ENCODE measurements around the gene CBLB.

The CBLB gene

DNA sequence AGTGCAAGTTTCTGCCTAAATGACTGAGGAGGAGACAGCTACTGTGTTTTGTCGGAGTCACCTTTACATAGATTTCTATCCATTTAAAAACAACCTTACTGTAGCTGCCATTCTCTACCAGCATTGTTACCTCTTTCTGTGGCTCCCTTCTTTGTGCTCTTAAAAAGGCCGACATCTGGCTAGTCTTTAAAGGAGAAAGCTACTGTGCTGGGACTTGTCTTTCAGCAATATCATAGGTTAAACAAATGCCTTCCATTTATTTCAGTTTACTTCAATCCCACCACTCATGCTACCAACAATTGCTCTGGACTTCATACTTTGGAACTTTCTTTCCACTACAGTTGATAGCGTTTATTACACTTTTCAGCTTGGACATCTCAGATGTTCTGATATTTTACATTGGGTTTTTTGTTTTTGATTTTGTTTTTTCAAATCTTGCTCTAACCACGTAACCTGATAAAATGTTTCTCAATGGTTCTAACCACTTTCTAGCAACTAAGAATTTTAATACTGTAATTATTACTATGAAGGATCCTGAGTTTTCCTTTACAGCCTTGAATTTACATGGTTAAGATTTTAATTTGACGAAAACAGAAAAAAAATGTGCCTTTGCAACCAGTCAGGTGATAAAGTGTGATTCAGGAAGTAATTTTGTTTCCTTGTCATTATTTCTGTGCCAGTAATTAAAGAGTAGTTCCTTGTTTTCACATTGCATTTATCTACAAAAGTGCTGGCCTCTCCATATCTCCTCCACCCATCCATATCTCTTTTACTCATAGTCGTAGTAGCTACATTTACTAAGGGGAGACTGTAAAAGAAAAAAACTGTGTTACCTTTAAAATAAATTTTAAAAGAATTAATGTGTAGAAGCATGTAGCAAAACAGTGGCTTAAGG is 1.3 kb upstream of the CBLB start:
- DNase-seq: no peak

DNA sequence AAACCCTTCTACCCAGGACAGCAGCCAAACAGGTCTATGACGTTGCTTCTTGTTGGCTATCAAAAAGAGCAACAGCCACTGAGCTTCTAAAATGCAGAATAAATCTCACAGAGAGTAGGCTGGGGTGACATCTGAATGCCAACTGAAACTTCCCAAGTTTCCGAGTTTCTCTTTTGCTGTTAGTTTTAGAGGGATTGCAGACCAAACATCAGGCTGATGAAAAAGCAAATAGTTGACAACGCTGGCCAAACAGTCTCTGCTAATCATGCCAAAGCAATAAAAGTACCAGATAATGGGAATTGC is 670 bp upstream of the CBLB start:
- no peak for DNase-seq

DNA sequence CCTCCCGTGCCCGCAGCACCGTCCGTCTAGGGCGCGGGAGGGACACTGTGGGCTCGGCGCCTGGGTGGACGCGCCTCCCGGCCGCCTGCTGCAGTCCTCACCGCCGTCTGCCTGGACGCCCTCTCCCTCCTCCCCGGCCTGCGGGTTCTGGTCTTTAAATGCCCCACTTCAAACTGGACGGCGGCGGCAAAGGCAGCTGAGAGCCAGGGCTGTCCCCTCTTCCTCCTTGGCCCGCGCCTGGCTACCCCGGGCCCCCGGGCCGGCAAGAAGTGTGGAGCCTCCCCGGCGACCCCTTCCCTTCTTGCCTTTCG is 426 bp downstream of the CBLB start:
- DNase-seq: no peak

DNA sequence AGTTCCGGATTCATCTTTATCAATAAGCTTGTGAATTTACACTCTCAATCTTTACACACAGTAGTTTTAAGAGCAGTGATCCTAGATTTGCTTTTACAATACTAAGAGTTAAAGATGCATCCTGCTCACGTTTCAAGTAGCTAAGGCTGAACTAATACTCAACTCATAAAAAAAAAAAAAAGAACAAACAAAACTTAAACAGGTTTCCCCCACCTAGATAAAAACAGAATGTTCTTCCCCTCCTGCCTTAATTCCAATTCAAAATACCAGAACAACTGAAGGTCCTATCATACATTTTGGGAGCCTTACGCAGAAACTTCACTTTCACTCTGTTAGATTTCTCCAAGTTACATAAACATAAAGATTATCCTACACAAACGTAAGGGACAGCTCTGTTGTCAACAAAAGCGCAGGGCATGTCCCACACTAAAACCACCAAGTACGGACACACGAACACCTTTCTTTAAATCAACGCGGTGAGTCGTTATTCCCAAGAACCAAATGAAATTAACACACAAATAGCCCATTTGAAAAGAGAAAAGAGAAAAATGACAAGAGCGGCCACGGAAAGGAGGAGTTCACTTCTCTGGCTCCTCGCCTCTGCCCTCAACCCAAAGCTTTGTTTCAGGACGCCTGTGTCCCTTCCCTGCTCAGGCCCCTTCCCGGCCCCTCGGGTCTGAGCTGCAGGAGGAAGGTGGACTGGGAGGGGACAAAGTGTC is 941 bp downstream of the CBLB start:
- no peak for DNase-seq

DNA sequence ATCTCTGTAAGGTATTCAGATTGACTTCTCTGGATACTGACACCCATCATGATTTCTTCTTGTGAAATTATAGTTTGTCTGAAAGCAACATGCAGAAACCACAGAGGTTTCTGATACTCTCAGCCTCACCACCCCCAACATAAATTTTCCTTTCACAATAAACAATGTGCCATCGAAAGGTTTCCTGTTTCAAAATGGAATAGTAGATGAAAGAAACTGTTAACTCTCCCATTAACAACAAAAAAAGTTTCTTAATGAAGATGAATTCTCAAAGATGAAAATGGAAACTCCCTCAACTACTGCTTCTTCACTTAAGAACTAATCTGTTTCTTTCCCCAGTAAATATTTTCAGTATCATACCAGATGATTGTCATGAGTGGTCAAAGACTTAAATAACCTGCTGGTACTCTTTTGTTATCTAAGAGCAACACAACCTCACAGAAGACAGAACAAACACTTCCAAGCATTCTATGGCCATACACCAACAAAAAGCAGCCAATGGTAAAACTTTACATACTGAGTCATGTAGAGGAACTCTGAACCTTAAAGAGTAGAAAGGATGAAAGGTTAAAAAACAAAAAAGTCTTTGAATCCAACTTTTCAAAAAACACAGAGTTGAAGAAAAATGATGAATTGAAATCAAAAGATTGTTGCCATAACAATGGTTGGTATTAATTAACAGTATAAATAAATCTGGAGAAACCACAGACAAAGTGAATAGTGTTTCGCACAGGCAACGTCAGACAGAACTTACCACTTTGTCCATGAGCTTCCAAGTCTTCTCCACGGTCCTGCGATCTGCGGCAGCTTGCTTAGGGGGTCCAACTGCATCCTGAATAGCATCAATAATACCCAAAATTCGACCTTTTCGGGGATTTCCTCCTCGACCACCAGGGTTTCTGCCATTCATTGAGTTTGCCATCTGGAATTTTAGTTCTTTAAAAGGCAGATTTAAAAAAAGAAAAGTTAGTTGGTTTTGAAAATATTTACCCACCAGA is 1.9 kb downstream of the CBLB start:
- no peak for DNase-seq

DNA sequence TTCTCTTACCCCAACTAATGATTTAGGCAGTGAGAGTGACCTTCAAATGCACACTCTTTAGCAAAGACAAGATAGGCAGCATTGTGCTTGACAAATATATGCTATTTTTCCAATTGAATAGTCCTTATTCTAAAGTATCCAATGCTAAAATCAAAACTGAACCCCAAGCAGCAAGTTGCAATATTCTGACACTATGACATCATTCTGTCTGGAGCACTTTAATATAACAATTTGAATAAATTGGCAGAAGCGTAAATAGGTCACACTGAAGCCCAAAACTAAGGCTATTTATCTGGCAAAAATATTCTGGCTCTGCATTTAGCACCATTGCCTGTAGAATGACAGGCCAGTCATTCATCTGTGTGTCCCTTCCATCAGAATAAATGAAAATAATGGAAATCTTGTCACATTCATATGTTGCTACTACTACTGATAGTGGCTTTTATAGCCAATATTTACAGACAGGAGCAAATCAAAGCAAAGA is 2.9 kb downstream of the CBLB start:
- DNase-seq: no peak

DNA sequence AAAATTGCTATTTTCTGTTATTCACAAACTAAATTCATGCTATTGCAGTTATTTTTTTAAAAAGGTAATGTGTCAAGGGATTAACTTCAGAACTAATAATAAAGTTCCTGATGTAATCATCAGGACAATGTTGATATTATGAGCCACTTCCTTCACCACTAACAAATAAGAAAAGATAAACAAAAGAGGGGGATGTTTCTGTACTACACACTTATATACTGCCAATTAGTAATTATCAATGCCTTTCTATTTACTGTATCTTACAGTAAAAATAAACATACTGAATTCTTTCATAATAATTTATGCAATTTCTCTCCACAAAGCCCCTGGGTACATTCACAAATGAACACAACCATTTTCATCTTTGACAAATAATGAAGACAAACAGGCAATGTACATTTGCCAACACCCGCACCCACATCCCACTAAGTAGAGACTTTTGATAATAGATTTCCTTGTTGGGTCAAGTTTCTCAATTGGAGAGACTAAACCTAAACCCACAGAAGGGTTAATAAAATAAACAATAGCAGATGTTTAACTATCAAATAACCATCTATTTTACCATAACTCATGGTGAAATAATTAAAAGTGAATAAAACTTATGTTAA is 3.7 kb downstream of the CBLB start:
- DNase-seq: no peak

DNA sequence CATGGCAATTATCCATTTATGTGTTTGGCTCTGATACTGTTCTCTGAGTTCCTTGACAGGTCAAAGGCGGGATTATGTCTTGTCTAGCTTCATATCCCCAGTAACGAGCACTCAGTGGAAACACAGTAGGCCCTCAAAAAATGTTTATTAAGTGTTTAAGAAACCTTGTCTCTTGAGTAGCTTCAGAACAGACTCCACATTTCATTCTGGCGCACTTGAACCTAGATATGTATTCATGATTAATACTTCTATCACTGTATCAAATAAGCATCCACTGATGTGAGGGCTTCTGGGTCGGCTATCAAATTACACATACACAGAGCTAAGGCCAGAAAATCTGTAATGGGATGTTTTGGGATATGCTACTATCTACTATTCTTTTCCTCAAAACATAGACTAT is 4.6 kb downstream of the CBLB start:
- no peak for DNase-seq

DNA sequence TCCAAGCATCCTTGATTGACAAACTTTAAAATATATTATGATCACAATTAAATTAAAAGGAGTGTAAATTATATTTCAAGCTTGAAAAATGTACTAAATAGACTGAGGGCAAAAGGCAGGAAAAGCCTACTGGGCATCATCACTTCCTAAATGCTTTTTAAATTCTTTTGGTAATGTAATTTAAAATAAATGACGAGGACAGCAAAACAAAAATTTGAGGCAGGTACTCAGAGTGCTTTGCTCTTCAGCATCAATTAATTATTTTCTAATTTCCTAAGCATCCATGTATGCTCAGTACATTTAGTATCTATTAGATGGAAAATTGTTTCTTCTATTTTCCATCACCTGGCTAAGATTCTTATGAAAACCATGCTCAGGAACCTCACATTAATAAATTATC is 5.2 kb downstream of the CBLB start:
- no peak for DNase-seq

DNA sequence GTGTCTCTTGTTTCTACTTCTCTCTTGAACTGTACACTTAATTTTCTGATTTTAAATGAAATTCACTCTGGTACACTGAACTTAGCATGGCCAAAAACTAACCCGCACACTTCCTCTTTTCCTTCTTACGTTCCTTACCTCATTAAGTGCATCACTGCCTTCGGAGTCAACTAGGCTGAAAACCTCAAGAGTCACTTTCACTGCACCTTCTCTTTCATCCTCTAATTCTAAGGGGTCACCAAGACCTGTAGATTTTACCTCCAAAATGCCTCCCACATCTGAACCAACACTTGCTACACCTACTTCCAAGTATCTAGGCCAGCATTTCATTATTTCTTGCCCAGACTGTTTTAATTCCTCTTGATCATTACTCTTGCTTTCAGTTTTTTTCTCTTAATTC is 6.6 kb downstream of the CBLB start:
- no peak for DNase-seq

DNA sequence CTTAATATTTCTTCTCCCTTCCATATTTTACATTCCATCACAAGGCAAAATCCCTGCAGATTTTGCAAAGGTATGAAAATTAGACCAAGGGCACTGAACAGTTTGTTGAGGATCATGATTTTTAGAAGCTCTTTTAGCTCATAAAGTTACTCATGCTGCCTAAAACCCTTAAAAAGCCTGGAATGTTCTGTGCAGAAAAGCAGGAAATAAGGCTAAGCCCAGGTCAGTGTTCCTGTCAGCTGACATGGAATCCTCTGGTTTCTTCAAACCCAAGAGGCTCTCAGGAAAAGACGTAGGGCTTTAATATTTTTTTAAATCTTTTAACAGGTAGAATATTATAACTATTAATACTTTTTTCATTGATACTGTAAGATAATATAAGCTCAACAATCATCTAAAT is 8.2 kb downstream of the CBLB start:
- DNase-seq: no peak

DNA sequence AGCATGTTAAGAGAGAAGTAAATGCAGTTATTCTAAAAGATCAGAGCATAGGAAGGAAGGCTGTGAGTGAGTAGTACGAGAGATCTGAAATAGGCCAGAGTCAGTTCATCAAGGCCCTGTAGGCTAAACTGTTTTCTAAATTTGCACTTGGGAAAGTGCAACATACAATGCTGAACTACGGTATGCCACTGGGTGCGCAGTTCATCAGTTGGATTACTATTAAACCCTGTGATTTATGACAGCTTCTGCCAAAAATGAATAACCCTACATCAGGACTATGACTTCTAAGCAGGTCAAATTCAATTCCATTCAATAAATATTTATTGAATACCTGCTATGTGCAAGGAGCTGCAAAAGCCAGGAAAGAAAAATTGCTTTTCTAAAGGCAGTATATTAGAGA is 10.8 kb downstream of the CBLB start:
- no peak for DNase-seq

DNA sequence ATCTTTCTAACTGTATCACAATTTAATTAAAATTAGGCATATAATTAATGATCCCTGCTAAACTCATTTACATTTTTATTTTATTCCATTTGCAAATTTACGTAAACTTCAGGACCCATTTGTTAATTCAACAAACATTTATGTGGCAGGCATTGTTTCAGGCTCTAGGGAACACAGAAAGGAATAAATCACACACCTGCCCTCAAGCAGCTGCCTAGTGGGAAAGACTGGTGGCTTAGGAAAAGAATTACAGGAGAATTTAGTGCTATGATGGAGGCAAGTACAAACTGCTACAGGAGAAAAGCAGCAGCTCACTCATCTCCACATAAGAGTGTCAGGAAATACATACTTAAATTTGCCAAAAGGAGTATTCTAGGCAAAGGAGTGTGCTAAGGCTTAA is 11.2 kb downstream of the CBLB start:
- no peak for DNase-seq

DNA sequence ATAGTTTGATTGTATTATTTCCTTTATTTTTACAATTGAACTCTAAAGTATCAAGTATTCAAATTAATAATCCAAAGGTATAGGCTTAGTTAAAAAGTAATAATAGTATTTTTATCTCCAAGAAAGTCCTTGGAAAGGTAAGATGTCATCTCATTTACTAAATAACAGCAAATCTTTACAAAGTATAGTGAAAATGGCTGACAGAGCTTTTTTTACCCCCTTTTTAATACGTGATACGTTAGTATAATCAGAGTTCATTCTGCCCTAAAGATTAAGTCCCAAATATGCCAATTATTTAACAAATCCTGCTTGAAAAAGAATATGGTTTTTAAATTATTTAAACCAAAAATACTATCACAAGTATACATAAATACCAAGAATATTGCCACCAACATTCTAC is 12.2 kb downstream of the CBLB start:
- DNase-seq: no peak

DNA sequence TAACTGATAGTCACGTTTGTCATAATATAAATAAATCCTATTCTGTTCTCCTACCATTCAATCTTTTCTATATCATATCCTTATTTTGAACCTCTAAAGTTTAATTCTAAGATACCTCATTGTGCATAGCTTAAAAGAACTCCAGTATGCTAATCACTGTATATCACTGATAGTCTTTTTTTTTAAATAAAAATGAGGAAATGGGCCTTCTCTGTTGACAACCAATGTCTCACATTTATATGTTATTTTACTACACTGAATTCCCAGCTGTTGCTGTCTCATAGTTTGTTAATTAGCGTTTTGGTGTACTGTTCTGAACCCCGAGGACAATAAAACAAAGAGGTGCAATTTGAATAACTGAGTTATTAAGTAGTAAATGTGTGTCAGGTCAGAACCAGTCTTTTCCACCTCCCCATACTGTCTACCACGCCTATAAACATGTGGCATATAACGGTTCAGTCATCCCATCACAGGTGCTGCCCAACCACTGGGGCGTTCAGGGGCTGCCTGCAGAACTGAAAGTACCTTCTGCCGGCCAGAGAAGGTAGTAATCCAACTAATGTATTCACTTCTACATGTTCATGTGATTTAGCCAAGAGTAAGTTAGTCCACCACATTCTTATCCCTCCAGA is 14.9 kb downstream of the CBLB start:
- DNase-seq: no peak

DNA sequence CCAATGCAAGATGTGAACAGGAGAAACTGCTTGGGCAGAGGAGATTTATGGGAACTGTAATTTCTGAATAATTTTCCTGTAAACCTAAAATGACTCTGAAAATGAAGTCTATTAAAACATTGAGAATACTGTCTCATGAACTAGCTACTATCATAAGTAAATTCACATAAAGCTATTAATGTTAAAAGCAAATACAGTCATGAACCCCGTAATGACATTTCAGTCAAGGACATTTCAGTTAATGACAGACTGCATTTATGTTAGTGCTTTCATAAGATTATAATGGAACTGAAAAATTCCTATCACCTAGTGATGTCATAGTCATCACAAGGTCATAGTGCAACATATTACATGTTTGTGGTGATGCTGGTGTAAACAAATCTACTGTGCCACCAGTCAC is 17.2 kb downstream of the CBLB start:
- no peak for DNase-seq

DNA sequence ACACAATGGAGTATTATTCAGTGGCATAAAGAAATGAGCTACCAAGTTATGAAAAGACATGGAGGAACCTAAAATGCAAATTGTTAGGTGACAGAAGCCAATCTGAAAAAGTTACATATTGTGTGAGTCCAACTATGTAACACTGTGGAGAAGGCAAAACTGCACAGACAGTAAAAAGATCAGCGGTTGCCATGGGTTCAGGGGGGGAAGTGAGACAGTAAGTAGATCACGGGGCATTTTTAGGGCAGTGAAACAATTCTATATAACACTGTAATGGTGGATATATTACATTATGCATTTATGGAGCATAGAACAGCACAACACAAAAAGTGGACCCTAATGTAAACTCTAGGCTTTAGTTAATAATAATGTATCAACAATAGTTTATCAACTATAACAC is 17.6 kb downstream of the CBLB start:
- no peak for DNase-seq

DNA sequence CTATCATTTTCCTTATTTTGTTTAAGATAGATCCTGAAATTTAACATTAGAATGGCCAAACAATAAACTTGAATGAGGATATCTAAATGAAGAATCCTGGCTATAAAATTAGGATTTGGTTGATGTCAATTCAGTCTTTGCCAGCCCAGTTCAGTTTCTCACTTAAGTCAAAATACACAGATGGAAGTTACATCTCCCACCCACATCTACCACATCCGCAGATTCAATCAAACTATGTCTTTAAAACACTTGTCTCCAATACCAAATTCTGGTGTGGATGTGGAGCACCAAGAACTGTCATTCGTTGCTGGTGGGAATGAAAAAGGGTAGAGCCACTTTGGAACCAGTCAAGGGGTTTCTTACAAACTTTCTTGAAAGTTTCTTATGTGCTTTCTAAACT is 18.2 kb downstream of the CBLB start:
- no peak for DNase-seq

DNA sequence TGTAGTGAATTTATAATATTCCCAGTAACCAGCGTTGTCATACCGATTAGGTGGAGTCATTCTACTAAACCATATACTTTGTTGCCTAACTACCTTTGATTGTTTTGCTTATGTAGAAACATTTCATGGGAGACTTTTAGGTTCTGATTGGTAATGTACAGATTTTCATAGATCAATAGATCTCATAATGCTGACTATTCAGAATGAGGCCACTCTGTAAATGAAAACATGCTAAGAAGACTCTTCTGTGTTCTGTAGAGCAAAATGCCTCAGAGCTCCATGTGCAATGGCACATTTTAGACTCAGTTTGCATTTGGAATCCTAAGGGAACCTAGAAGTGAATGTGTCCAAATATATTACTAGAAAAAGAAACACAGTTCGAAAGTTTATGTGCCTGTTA is 20.0 kb downstream of the CBLB start:
- DNase-seq: no peak

DNA sequence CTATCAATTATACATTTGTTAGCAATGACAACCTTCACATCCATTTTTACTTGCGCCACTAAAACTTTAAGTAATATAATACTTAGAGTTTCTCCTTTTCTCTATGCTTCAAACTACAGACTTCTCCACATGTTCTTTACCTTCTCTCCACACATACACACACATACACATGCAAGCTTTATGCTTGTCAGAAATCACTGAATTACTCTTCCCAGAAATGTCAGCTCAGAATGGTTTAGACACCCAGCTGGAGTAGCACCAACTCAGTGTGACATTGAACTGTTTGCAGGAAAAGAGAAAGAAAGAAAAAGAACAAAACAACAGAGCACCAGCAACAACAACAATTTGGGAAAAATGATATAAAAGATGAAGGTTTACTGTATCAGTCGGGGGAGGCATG is 20.9 kb downstream of the CBLB start:
- DNase-seq: no peak

DNA sequence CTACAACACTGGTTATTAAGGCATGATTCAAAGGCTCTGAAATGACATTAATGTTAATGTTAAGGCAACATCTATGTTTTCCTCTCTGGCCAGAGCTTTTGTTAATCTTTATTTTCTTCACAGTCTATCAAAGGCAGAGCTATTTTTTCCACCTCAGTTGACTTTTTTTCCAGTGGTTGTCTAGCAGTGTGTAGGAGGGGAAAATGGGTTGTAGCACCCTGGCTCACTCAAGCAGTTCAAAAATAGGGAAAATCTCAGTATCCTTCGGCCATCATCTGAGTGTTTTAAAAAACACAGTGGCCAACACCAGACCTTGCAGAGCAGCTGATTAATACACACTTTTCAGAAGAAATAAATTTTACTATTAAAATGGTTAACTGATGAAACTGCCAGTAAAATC is 21.4 kb downstream of the CBLB start:
- no peak for DNase-seq

DNA sequence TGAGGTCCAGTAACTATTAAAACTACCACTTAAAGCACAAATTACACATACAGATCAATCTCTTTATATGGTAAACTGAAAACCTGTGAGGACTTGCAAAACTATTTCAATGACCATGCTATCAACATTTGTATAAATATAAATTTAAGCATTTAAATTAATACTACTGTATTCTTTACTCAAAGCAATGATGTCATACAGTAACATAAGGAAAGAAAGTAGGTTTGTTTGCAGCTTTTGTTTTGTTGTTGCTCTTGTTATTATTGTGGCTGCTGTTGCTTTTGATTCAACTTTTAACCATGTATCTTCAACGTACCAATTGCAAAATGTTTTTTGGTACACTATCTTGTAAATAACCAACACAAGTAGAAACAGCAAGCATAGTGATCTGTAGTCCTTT is 22.0 kb downstream of the CBLB start:
- no peak for DNase-seq

DNA sequence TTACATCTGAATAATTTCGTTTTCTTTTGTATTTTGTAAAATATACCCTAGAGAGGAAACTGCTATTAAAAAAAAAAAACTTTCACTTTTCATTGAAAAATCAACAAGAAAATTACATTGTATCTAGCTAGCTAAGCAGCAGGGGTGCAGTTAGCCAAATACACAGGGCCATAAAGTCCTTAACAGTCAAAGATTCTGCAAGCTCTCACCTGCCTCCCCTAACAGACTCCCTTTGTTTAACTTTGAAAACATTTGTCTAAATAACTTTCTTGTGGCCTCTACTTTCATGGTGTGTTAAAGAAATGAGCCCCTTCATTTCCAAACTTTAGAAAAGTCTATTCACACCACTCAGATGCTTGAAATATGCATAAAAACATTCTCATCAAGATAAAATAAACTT is 23.3 kb downstream of the CBLB start:
- DNase-seq: no peak

Measured in NCI-H1048 (cell line).